HepG2 (cell line): ENCODE results near the gene PTPRCAP. TPM values are rescaled to one million over a fixed set of nuclear protein-coding genes. Genes with fewer than 3 reads are reported as not detected.

Experiments used
- HNF1A ChIP-seq, 2 experiments: sonication (generic) in 1 of 2; formaldehyde crosslinking in 1 of 2; IDR thresholded peaks; 2 replicates each; pipeline versions ENCODE4 v1.4.0 to v1.6.1; 2016 to 2020; ENCODE audit warnings: borderline replicate concordance in 1 of 2, low read depth in 1 of 2, mild to moderate bottlenecking in 1 of 2, missing genetic modification reagents in 1 of 2
- IRX3 ChIP-seq: sonication (generic); formaldehyde crosslinking; IDR thresholded peaks from 2 replicates; pipeline ENCODE4 v1.8.1; 2023; ENCODE audit warnings: mild to moderate bottlenecking, low read depth, missing genetic modification reagents, borderline replicate concordance
- JUN ChIP-seq: sonication (generic); formaldehyde crosslinking; IDR thresholded peaks from 2 replicates; pipeline ENCODE4 v1.4.0; 2020; ENCODE audit warnings: mild to moderate bottlenecking, missing genetic modification reagents
- SIN3A ChIP-seq: IDR thresholded peaks from 2 replicates; pipeline ENCODE4 v1.6.1; 2011; ENCODE audit warnings: low read depth, mild to moderate bottlenecking, control low read depth, low read length, borderline replicate concordance
- ZC3H13 ChIP-seq: sonication (generic); formaldehyde crosslinking; IDR thresholded peaks from 2 replicates; pipeline ENCODE4 v1.8.1; 2023; ENCODE audit warnings: mild to moderate bottlenecking, missing genetic modification reagents, moderate library complexity
- ZMAT5 ChIP-seq: sonication (generic); formaldehyde crosslinking; IDR thresholded peaks from 2 replicates; pipeline ENCODE4 v1.5.0; 2020; ENCODE audit warnings: mild to moderate bottlenecking, low read depth, missing genetic modification reagents, borderline replicate concordance
- ZNF275 ChIP-seq: sonication (generic); formaldehyde crosslinking; IDR thresholded peaks from 2 replicates; pipeline ENCODE4 v1.8.0; 2022; ENCODE audit warnings: missing genetic modification reagents, mild to moderate bottlenecking, inconsistent platforms, borderline replicate concordance
- ZNF382 ChIP-seq: sonication (generic); formaldehyde crosslinking; IDR thresholded peaks from 2 replicates; pipeline ENCODE4 v1.5.0; 2020; ENCODE audit warnings: missing genetic modification reagents, mild to moderate bottlenecking, borderline replicate concordance
- ZNF563 ChIP-seq: sonication (generic); formaldehyde crosslinking; IDR thresholded peaks from 2 replicates; pipeline ENCODE4 v1.8.0; 2022; ENCODE audit warnings: mild to moderate bottlenecking, moderate library complexity, missing genetic modification reagents
- ZNF691 ChIP-seq: sonication (generic); formaldehyde crosslinking; IDR thresholded peaks from 2 replicates; pipeline ENCODE4 v1.4.0; 2020; ENCODE audit warnings: missing genetic modification reagents, low read depth, mild to moderate bottlenecking, borderline replicate concordance
- ZNF879 ChIP-seq: sonication (generic); formaldehyde crosslinking; IDR thresholded peaks from 2 replicates; pipeline ENCODE4 v1.8.1; 2023; ENCODE audit warnings: missing genetic modification reagents
- ZNF883 ChIP-seq: sonication (generic); formaldehyde crosslinking; IDR thresholded peaks from 2 replicates; pipeline ENCODE4 v1.5.1; 2020; ENCODE audit warnings: mild to moderate bottlenecking, missing genetic modification reagents; ENCODE audit errors: not compliant biosample characterization
- ZSCAN21 ChIP-seq: sonication (generic); formaldehyde crosslinking; IDR thresholded peaks from 2 replicates; pipeline ENCODE4 v1.8.0; 2022; ENCODE audit warnings: mild to moderate bottlenecking, missing genetic modification reagents, moderate library complexity, borderline replicate concordance
- polyA plus RNA-seq, 8 experiments: library from polyadenylated mRNA; depleted of rRNA in 3 of 8; stranded (reverse) in 7 of 8; unstranded in 1 of 8; fragments of >200 nt; fragmentation: Illumina TruSeq in 4 of 8; extraction: Trizol in 4 of 8; gene quantifications; 2 replicates each; pipeline versions ENCODE4 v1.2.1 to v1.2.3, GENCODE V29; 2011 to 2016; ENCODE audit warnings: low read depth in 4 of 8, missing spikeins in 1 of 8, mixed read lengths in 1 of 8; ENCODE audit not compliant: insufficient read depth in 1 of 8
- total RNA-seq, 5 experiments: library from RNA; depleted of rRNA; stranded (reverse); fragments of >200 nt; fragmentation: Illumina TruSeq; extraction: Trizol; gene quantifications; 2 replicates each; pipeline ENCODE4 v1.2.3, GENCODE V29; 2016; ENCODE audit warnings: low read depth in 1 of 5

The PTPRCAP gene
- total and polyA plus RNA-seq, 2 of the 13 experiments (the other 11 are each of a cell fraction or from before 2014, with no cell fraction given), result 0.60 to 0.70 TPM

GRCh38 chr11:67464411-67465188, 27.1 kb upstream of the PTPRCAP start (continued):
- TF ChIP-seq HNF1A (IDR thresholded peaks at IDR 0.05; ENCODE audit: low read depth) (no peak), HNF1A (CRISPR knock-in tag; IDR thresholded peaks at IDR 0.05; ENCODE audit: borderline replicate concordance) (no peak; the same call in 1 of the 2 replicates), ZMAT5 (CRISPR knock-in tag) (no peak), SIN3A (no peak; the same call in 1 of the 2 replicates), ZNF883 (CRISPR knock-in tag) (peak; percentile 67), IRX3 (CRISPR knock-in tag) (no peak), ZNF275 (CRISPR knock-in tag) (no peak), ZNF879 (CRISPR knock-in tag) (no peak), ZNF563 (CRISPR knock-in tag) (peak; percentile 47), JUN (no peak), ZSCAN21 (no peak; the same call in 1 of the 2 replicates), ZC3H13 (CRISPR knock-in tag) (0 out of 2 replicates have a peak, but pooled peaks have one; percentile 39), ZNF691 (CRISPR knock-in tag) (no peak; the same call in 1 of the 2 replicates), ZNF382 (CRISPR knock-in tag) (no peak)
